Measurements from ENCODE around the gene TRIP12. TPM values are rescaled to one million over a fixed set of nuclear protein-coding genes. Genes with fewer than 3 reads are reported as not detected.
A peak's percentile ranks its signal among the peaks of the same experiment; 100 is the strongest.

TRIP12 gene
- total RNA-seq, 2 donors from 2014 or later, result 182 to 289 TPM

- no peak for DNase-seq (ENCODE audit: low spot score)
- intact Hi-C loops (cut with DNase I), result no loop called here
- Histone ChIP-seq H3K9me3 (no peaks in the 10 kb centered on the region), H3K4me1 (replicated peaks) (peaks cover 6% of the 10 kb centered on the region), H3K27ac (no peak overlapping the region), H3K4me3 (no peak overlapping the region), H3K36me3 (no peaks in the 10 kb centered on the region), H3K27me3 (replicated peaks; ENCODE audit: insufficient read depth) (no peaks in the 10 kb centered on the region)
- WGBS, result 62% methylated on average over 3 of the region's 3 CpGs
- TF ChIP-seq POLR2AphosphoS5 (IDR thresholded peaks at IDR 0.05), result no peak
- TF ChIP-seq CTCF (IDR thresholded peaks at IDR 0.05), result no peak
- no peak for TF ChIP-seq POLR2A (IDR thresholded peaks at IDR 0.05)
Observed at GRCh38 chr2:229810786-229811185, 111.0 kb downstream of the TRIP12 start.

- no peak overlapping the region for H3K4me3 ChIP-seq
- H3K4me1 ChIP-seq (replicated peaks), result peaks cover 4% of the 10 kb centered on the region
- 82% methylated on average over 6 of the region's 6 CpGs for WGBS
- no peak overlapping the region for H3K27ac ChIP-seq
- DNase-seq (ENCODE audit: low spot score), result no peak
- TF ChIP-seq CTCF (IDR thresholded peaks at IDR 0.05) (no peak), POLR2A (IDR thresholded peaks at IDR 0.05) (no peak), POLR2AphosphoS5 (IDR thresholded peaks at IDR 0.05) (no peak)
- H3K36me3 ChIP-seq, result no peaks in the 10 kb centered on the region
- intact Hi-C loops (cut with DNase I), result loop anchor here (10.0 kb wide), 1 partner anchor 809 kb away; no protein-coding TSS in a partner anchor
- H3K9me3 ChIP-seq, result no peaks in the 10 kb centered on the region
- H3K27me3 ChIP-seq (replicated peaks; ENCODE audit: insufficient read depth), result no peaks in the 10 kb centered on the region
Observed at GRCh38 chr2:229805559-229805958, 116.2 kb downstream of the TRIP12 start.

- no peaks in the 10 kb centered on the region for H3K36me3 ChIP-seq
- intact Hi-C loops (cut with DNase I), result loop anchor here (5.0 to 10.0 kb wide), 3 partner anchors 120 to 812 kb away; partner anchors contain the start of genes FBXO36, SLC16A14 and TRIP12
Observed at GRCh38 chr2:229802785-229803184, 119.0 kb downstream of the TRIP12 start.

GRCh38 chr2:229800997-229801754 lies 120.6 kb downstream of the TRIP12 start:
- Histone ChIP-seq H3K27me3 (replicated peaks; ENCODE audit: insufficient read depth) (no peaks in the 10 kb centered on the region), H3K4me3 (no peak overlapping the region), H3K36me3 (peaks cover 0 to 11% of the 10 kb centered on the region in 2 donors), H3K27ac (no peak overlapping the region), H3K4me1 (replicated peaks) (peaks cover under 1% of the 10 kb centered on the region), H3K9me3 (no peaks in the 10 kb centered on the region)
- intact Hi-C loops (cut with DNase I), result loop anchor here (5.0 to 10.0 kb wide), 3 partner anchors 121 to 814 kb away; partner anchors contain the start of genes FBXO36, SLC16A14 and TRIP12
- TF ChIP-seq POLR2AphosphoS5 (IDR thresholded peaks at IDR 0.05), result peak; percentile 56
- TF ChIP-seq POLR2A (IDR thresholded peaks at IDR 0.05), result no peak
- peak; percentile 69 to 86 (median 73) for TF ChIP-seq CTCF (IDR thresholded peaks at IDR 0.05)
- peak; percentile 73 for DNase-seq (ENCODE audit: low spot score)

More at GRCh38 chr2:229802785-229803184, 119.0 kb downstream of the TRIP12 start:
- Histone ChIP-seq H3K27ac (no peak overlapping the region), H3K4me1 (replicated peaks) (peaks cover 4% of the 10 kb centered on the region), H3K9me3 (no peaks in the 10 kb centered on the region), H3K27me3 (replicated peaks; ENCODE audit: insufficient read depth) (no peaks in the 10 kb centered on the region), H3K4me3 (no peak overlapping the region)
- TF ChIP-seq POLR2A (IDR thresholded peaks at IDR 0.05) (no peak), CTCF (IDR thresholded peaks at IDR 0.05) (no peak), POLR2AphosphoS5 (IDR thresholded peaks at IDR 0.05) (no peak)
- no peak for DNase-seq (ENCODE audit: low spot score)
- WGBS, result 54% methylated on average over 5 of the region's 5 CpGs

Data from prostate gland (tissue), 2 donors.